Frontal cortex (tissue), 4 donors: Measurements from ENCODE around the gene TTC19. TPM values are rescaled to one million over a fixed set of nuclear protein-coding genes. Genes with fewer than 3 reads are reported as not detected.

Experiments
- DNase-seq, 2 donors: peaks; one replicate each; pipeline ENCODE4 v3.0.0; 2012; ENCODE audit warnings: low spot score in 2 of 2
- FAIRE-seq: peaks from 2 replicates; lab custom pipeline; 2012; peaks lifted over from hg19 to GRCh38; lab: Jason Lieb, UNC
- total RNA-seq: library from RNA; depleted of rRNA; stranded (reverse); fragments of >200 nt; gene quantifications from one replicate; pipeline ENCODE4 v1.2.3, GENCODE V29; 2014
- donor health status: control.
- donor health status: control.
- donor health status: control.

TTC19 gene
- total RNA-seq: 38.7 TPM

- FAIRE-seq: no peak
- peak; percentile 98 to 99 for DNase-seq
Observed at GRCh38 chr17:15999141-15999973, at the start of gene TTC19, which contains the start of gene ZSWIM7. TSS of gene TTC19 (plus strand) at chr17:15999824. CDS start at chr17:15999849, 25 bp downstream. TSS of gene ZSWIM7 (minus strand) at chr17:15999704. CDS start at chr17:15999594, 110 bp downstream.

GRCh38 chr17:15951368-15952047 lies 48.1 kb upstream of the TTC19 start:
- DNase-seq (no peak), FAIRE-seq (no peak)

GRCh38 chr17:15952048-15952532 lies 47.5 kb upstream of the TTC19 start:
- FAIRE-seq: no peak
- DNase-seq: no peak

GRCh38 chr17:15952916-15953790 lies 46.5 kb upstream of the TTC19 start:
- FAIRE-seq (no peak), DNase-seq (no peak)

- DNase-seq (no peak), FAIRE-seq (no peak)
Observed at GRCh38 chr17:15954222-15954621, 45.4 kb upstream of the TTC19 start.

- FAIRE-seq (no peak), DNase-seq (no peak)
Observed at GRCh38 chr17:15955793-15956541, 43.7 kb upstream of the TTC19 start.

GRCh38 chr17:15957206-15957605 lies 42.4 kb upstream of the TTC19 start:
- FAIRE-seq: no peak
- DNase-seq: no peak

- FAIRE-seq: no peak
- no peak for DNase-seq
Observed at GRCh38 chr17:15957608-15958307, 41.9 kb upstream of the TTC19 start.

- no peak for FAIRE-seq
- no peak for DNase-seq
Observed at GRCh38 chr17:15958484-15958854, 41.2 kb upstream of the TTC19 start.

- FAIRE-seq: no peak
- DNase-seq: no peak
Observed at GRCh38 chr17:15963670-15964110, 35.9 kb upstream of the TTC19 start.

GRCh38 chr17:15965528-15965927 lies 34.1 kb upstream of the TTC19 start:
- FAIRE-seq (no peak), DNase-seq (no peak)

- DNase-seq: peak in 1 of 2 donors; percentile 43
- FAIRE-seq: no peak
Observed at GRCh38 chr17:15966183-15966878, 33.3 kb upstream of the TTC19 start.

- FAIRE-seq: no peak
- DNase-seq: no peak
Observed at GRCh38 chr17:15966879-15967248, 32.8 kb upstream of the TTC19 start.

- no peak for FAIRE-seq
- DNase-seq: no peak
Observed at GRCh38 chr17:15967706-15968399, 31.8 kb upstream of the TTC19 start.

GRCh38 chr17:15969463-15969862 lies 30.2 kb upstream of the TTC19 start:
- FAIRE-seq (no peak), DNase-seq (no peak)

- FAIRE-seq (no peak), DNase-seq (no peak)
Observed at GRCh38 chr17:15970500-15970899, 29.1 kb upstream of the TTC19 start.

- no peak for DNase-seq
- no peak for FAIRE-seq
Observed at GRCh38 chr17:15971098-15971678, 28.4 kb upstream of the TTC19 start.
